ENCODE results near the gene PLPP3. TPM values are rescaled to one million over a fixed set of nuclear protein-coding genes. Genes with fewer than 3 reads are reported as not detected.
A peak's percentile ranks its signal among the peaks of the same experiment; 100 is the strongest.

The PLPP3 gene
- polyA plus RNA-seq, 4 donors = 1.6 to 71.6 (median 23.1) TPM

GRCh38 chr1:56510642-56511021, 68.7 kb downstream of the PLPP3 start:
- peaks cover 0 to 53% (median 2%) of the 10 kb centered on the region in 3 donors for H3K36me3 ChIP-seq (ENCODE audit: control insufficient read depth in 3 of 3, insufficient read depth in 2 of 3, low read depth in 1 of 3, low read length in 3 of 3)
- no peaks in the 10 kb centered on the region for H3K9me3 ChIP-seq (ENCODE audit: control insufficient read depth in 2 of 2, insufficient read depth in 1 of 2, low read depth in 1 of 2, low read length in 1 of 2)
- H3K27me3 ChIP-seq (ENCODE audit: control insufficient read depth in 3 of 3, insufficient read depth in 3 of 3, low read length in 3 of 3) = no peaks in the 10 kb centered on the region
- WGBS, 3 donors = 0 to 30% (median 25%) methylated on average over 1 of the region's 1 CpG
- peak overlapping the region in 1 of 3 donors; percentile 88 for H3K27ac ChIP-seq (ENCODE audit: low read depth in 1 of 3, low read length in 2 of 3)
- DNase-seq = no peak
- H3K4me3 ChIP-seq (ENCODE audit: low read depth in 1 of 3, low read length in 3 of 3) = no peak overlapping the region
- H3K4me1 ChIP-seq (ENCODE audit: control insufficient read depth in 3 of 3, insufficient read depth in 2 of 3, low read depth in 1 of 3, low read length in 2 of 3) = peaks cover 15 to 59% (median 20%) of the 10 kb centered on the region in 3 donors
- FAIRE-seq = no peak

GRCh38 chr1:56509713-56510641, 69.4 kb downstream of the PLPP3 start:
- H3K4me1 ChIP-seq (ENCODE audit: control insufficient read depth in 3 of 3, insufficient read depth in 2 of 3, low read depth in 1 of 3, low read length in 2 of 3) = peaks cover 14 to 60% (median 19%) of the 10 kb centered on the region in 3 donors
- H3K9me3 ChIP-seq (ENCODE audit: control insufficient read depth in 2 of 2, insufficient read depth in 1 of 2, low read depth in 1 of 2, low read length in 1 of 2) = no peaks in the 10 kb centered on the region
- no peak for FAIRE-seq
- H3K4me3 ChIP-seq (ENCODE audit: low read depth in 1 of 3, low read length in 3 of 3) = no peak overlapping the region
- peak overlapping the region in 2 of 3 donors; percentile 24 to 88 for H3K27ac ChIP-seq (ENCODE audit: low read depth in 1 of 3, low read length in 2 of 3)
- WGBS, 3 donors = 33 to 54% (median 41%) methylated on average over 13 of the region's 13 CpGs
- peak; percentile 52 to 65 for DNase-seq
- H3K27me3 ChIP-seq (ENCODE audit: control insufficient read depth in 3 of 3, insufficient read depth in 3 of 3, low read length in 3 of 3) = no peaks in the 10 kb centered on the region
- H3K36me3 ChIP-seq (ENCODE audit: control insufficient read depth in 3 of 3, insufficient read depth in 2 of 3, low read depth in 1 of 3, low read length in 3 of 3) = peaks cover 0 to 50% (median 5%) of the 10 kb centered on the region in 3 donors

GRCh38 chr1:56508523-56508983, 70.8 kb downstream of the PLPP3 start:
- no peak for FAIRE-seq
- WGBS, 3 donors = 12 to 50% (median 16%) methylated on average over 4 of the region's 4 CpGs
- H3K27ac ChIP-seq (ENCODE audit: low read depth in 1 of 3, low read length in 2 of 3) = peak overlapping the region; percentile 68 to 92 (median 87)
- peak; percentile 97 to 99 for DNase-seq
- no peak overlapping the region for H3K4me3 ChIP-seq (ENCODE audit: low read depth in 1 of 3, low read length in 3 of 3)
- H3K4me1 ChIP-seq (ENCODE audit: control insufficient read depth in 3 of 3, insufficient read depth in 2 of 3, low read depth in 1 of 3, low read length in 2 of 3) = peaks cover 14 to 60% (median 19%) of the 10 kb centered on the region in 3 donors
- no peaks in the 10 kb centered on the region for H3K27me3 ChIP-seq (ENCODE audit: control insufficient read depth in 3 of 3, insufficient read depth in 3 of 3, low read length in 3 of 3)
- H3K9me3 ChIP-seq (ENCODE audit: control insufficient read depth in 2 of 2, insufficient read depth in 1 of 2, low read depth in 1 of 2, low read length in 1 of 2) = no peaks in the 10 kb centered on the region
- peaks cover 0 to 57% (median 5%) of the 10 kb centered on the region in 3 donors for H3K36me3 ChIP-seq (ENCODE audit: control insufficient read depth in 3 of 3, insufficient read depth in 2 of 3, low read depth in 1 of 3, low read length in 3 of 3)

GRCh38 chr1:56507925-56508522, 71.3 kb downstream of the PLPP3 start:
- 8 to 67% (median 34%) methylated on average over 3 of the region's 3 CpGs for WGBS, 3 donors
- Histone ChIP-seq H3K4me3 (ENCODE audit: low read depth in 1 of 3, low read length in 3 of 3) (no peak overlapping the region), H3K9me3 (ENCODE audit: control insufficient read depth in 2 of 2, insufficient read depth in 1 of 2, low read depth in 1 of 2, low read length in 1 of 2) (no peaks in the 10 kb centered on the region), H3K27me3 (ENCODE audit: control insufficient read depth in 3 of 3, insufficient read depth in 3 of 3, low read length in 3 of 3) (no peaks in the 10 kb centered on the region), H3K27ac (ENCODE audit: low read depth in 1 of 3, low read length in 2 of 3) (peak overlapping the region; percentile 60 to 92 (median 87)), H3K4me1 (ENCODE audit: control insufficient read depth in 3 of 3, insufficient read depth in 2 of 3, low read depth in 1 of 3, low read length in 2 of 3) (peaks cover 14 to 60% (median 19%) of the 10 kb centered on the region in 3 donors), H3K36me3 (ENCODE audit: control insufficient read depth in 3 of 3, insufficient read depth in 2 of 3, low read depth in 1 of 3, low read length in 3 of 3) (peaks cover 0 to 59% (median 5%) of the 10 kb centered on the region in 3 donors)
- DNase-seq (no peak), FAIRE-seq (no peak)

- Histone ChIP-seq H3K4me3 (ENCODE audit: low read depth in 1 of 3, low read length in 3 of 3) (no peak overlapping the region), H3K27ac (ENCODE audit: low read depth in 1 of 3, low read length in 2 of 3) (peak overlapping the region; percentile 60 to 92 (median 87)), H3K36me3 (ENCODE audit: control insufficient read depth in 3 of 3, insufficient read depth in 2 of 3, low read depth in 1 of 3, low read length in 3 of 3) (peaks cover 0 to 55% (median 5%) of the 10 kb centered on the region in 3 donors), H3K4me1 (ENCODE audit: control insufficient read depth in 3 of 3, insufficient read depth in 2 of 3, low read depth in 1 of 3, low read length in 2 of 3) (peaks cover 14 to 60% (median 19%) of the 10 kb centered on the region in 3 donors), H3K9me3 (ENCODE audit: control insufficient read depth in 2 of 2, insufficient read depth in 1 of 2, low read depth in 1 of 2, low read length in 1 of 2) (no peaks in the 10 kb centered on the region), H3K27me3 (ENCODE audit: control insufficient read depth in 3 of 3, insufficient read depth in 3 of 3, low read length in 3 of 3) (no peaks in the 10 kb centered on the region)
- 54 to 70% (median 55%) methylated on average over 3 of the region's 3 CpGs for WGBS, 3 donors
- DNase-seq (peak; percentile 41 to 60), FAIRE-seq (no peak)
Observed at GRCh38 chr1:56506951-56507491, 72.3 kb downstream of the PLPP3 start.

- H3K27ac ChIP-seq (ENCODE audit: low read depth in 1 of 3, low read length in 2 of 3) = peak overlapping the region; percentile 60 to 92 (median 87)
- FAIRE-seq = no peak
- H3K36me3 ChIP-seq (ENCODE audit: control insufficient read depth in 3 of 3, insufficient read depth in 2 of 3, low read depth in 1 of 3, low read length in 3 of 3) = peaks cover 0 to 49% (median 5%) of the 10 kb centered on the region in 3 donors
Observed at GRCh38 chr1:56505792-56506743, 73.3 kb downstream of the PLPP3 start.

GRCh38 chr1:56502700-56503245, 76.6 kb downstream of the PLPP3 start:
- FAIRE-seq (no peak), DNase-seq (no peak)
- no peak overlapping the region for H3K4me3 ChIP-seq (ENCODE audit: low read depth in 1 of 3, low read length in 3 of 3)
- H3K27me3 ChIP-seq (ENCODE audit: control insufficient read depth in 3 of 3, insufficient read depth in 3 of 3, low read length in 3 of 3) = no peaks in the 10 kb centered on the region
- no peaks in the 10 kb centered on the region for H3K9me3 ChIP-seq (ENCODE audit: control insufficient read depth in 2 of 2, insufficient read depth in 1 of 2, low read depth in 1 of 2, low read length in 1 of 2)
- WGBS, 3 donors = 80 to 84% (median 83%) methylated on average over 7 of the region's 7 CpGs
- no peak overlapping the region for H3K27ac ChIP-seq (ENCODE audit: low read depth in 1 of 3, low read length in 2 of 3)
- H3K4me1 ChIP-seq (ENCODE audit: control insufficient read depth in 3 of 3, insufficient read depth in 2 of 3, low read depth in 1 of 3, low read length in 2 of 3) = peaks cover 4 to 26% (median 6%) of the 10 kb centered on the region in 3 donors
- peaks cover 0 to 34% (median 3%) of the 10 kb centered on the region in 3 donors for H3K36me3 ChIP-seq (ENCODE audit: control insufficient read depth in 3 of 3, insufficient read depth in 2 of 3, low read depth in 1 of 3, low read length in 3 of 3)

More at GRCh38 chr1:56505792-56506743, 73.3 kb downstream of the PLPP3 start:
- H3K9me3 ChIP-seq (ENCODE audit: control insufficient read depth in 2 of 2, insufficient read depth in 1 of 2, low read depth in 1 of 2, low read length in 1 of 2) = no peaks in the 10 kb centered on the region
- peak; percentile 73 to 78 for DNase-seq
- 15 to 37% (median 28%) methylated on average over 14 of the region's 14 CpGs for whole genome bisulfite sequencing, 3 donors
- no peak overlapping the region for H3K4me3 ChIP-seq (ENCODE audit: low read depth in 1 of 3, low read length in 3 of 3)
- no peaks in the 10 kb centered on the region for H3K27me3 ChIP-seq (ENCODE audit: control insufficient read depth in 3 of 3, insufficient read depth in 3 of 3, low read length in 3 of 3)
- H3K4me1 ChIP-seq (ENCODE audit: control insufficient read depth in 3 of 3, insufficient read depth in 2 of 3, low read depth in 1 of 3, low read length in 2 of 3) = peaks cover 14 to 55% (median 19%) of the 10 kb centered on the region in 3 donors

Measured in small intestine (tissue), 7 donors.